ENCODE data around the gene DHX58.

DHX58 gene

GRCh38 chr17:42053731-42054500, 58.6 kb downstream of the DHX58 start:
- DNase-seq (ENCODE audit: low spot score), result no peak

- no peak for DNase-seq (ENCODE audit: low spot score)
Measured at GRCh38 chr17:42052346-42052877, 60.1 kb downstream of the DHX58 start.

GRCh38 chr17:42051645-42052044, 60.9 kb downstream of the DHX58 start:
- no peak for DNase-seq (ENCODE audit: low spot score)
